Stromal cell of bone marrow (primary cell): ENCODE results near the gene ABI3BP.

ENCODE experiments used
- DNase-seq: peaks from one replicate; pipeline ENCODE4 v3.0.0-alpha.2; 2012; ENCODE audit warnings: low read depth

ABI3BP gene

GRCh38 chr3:100730524-100730923 is 262.7 kb downstream of the ABI3BP start:
- DNase-seq = no peak

- no peak for DNase-seq
Measured at GRCh38 chr3:100726706-100727105, 266.5 kb downstream of the ABI3BP start.

GRCh38 chr3:100725935-100726513 is 267.2 kb downstream of the ABI3BP start:
- no peak for DNase-seq

GRCh38 chr3:100720426-100720825 is 272.8 kb downstream of the ABI3BP start:
- no peak for DNase-seq

- DNase-seq = no peak
Measured at GRCh38 chr3:100719136-100719535, 274.1 kb downstream of the ABI3BP start.

- DNase-seq = no peak
Measured at GRCh38 chr3:100717637-100718487, 275.4 kb downstream of the ABI3BP start.

GRCh38 chr3:100717063-100717462 is 276.2 kb downstream of the ABI3BP start:
- no peak for DNase-seq

GRCh38 chr3:100715176-100715575 is 278.0 kb downstream of the ABI3BP start:
- no peak for DNase-seq

GRCh38 chr3:100710261-100710968 is 282.8 kb downstream of the ABI3BP start:
- peak; percentile 65 for DNase-seq

GRCh38 chr3:100709842-100710260 is 283.4 kb downstream of the ABI3BP start:
- DNase-seq = peak; percentile 14

- peak; percentile 98 for DNase-seq
Measured at GRCh38 chr3:100708989-100709841, 284.0 kb downstream of the ABI3BP start, which contains the start of gene TFG. Gene TFG (plus strand): TSS chr3:100709494. CDS start chr3:100713686, 4,192 bp downstream.

GRCh38 chr3:100708644-100708988 is 284.6 kb downstream of the ABI3BP start:
- no peak for DNase-seq

- no peak for DNase-seq
Measured at GRCh38 chr3:100706365-100706764, 286.9 kb downstream of the ABI3BP start.

GRCh38 chr3:100703865-100704264 is 289.4 kb downstream of the ABI3BP start:
- DNase-seq = no peak

- DNase-seq = no peak
Measured at GRCh38 chr3:100702980-100703345, 290.3 kb downstream of the ABI3BP start.

GRCh38 chr3:100702082-100702979 is 290.9 kb downstream of the ABI3BP start:
- DNase-seq = no peak

GRCh38 chr3:100700708-100701107 is 292.5 kb downstream of the ABI3BP start:
- no peak for DNase-seq
